K562 (cell line): ENCODE measurements around the gene TRIM25. TPM values are rescaled to one million over a fixed set of nuclear protein-coding genes. Genes with fewer than 3 reads are reported as not detected.

Experiments
- ATAC-seq: fragments of 200-7000 bp; cut with Tn5 transposase; 3 replicates; pipeline ENCODE4 v1.9.1; 2020; ENCODE audit warnings: moderate library complexity
- BruUV-seq: library from RNA; stranded (reverse); fragments of 400-500 nt; replicated peaks from 2 replicates; lab custom pipeline; 2021; lab: Mats Ljungman, UMichigan
- CTCF ChIA-PET: fragments of 300-600 bp; formaldehyde crosslinking; extraction: SDS; loops from one replicate; lab custom pipeline; 2021; ENCODE audit warnings: low intra/inter-chr PET ratio; lab: Yijun Ruan, JAX
- POLR2A ChIA-PET: fragments of 300-600, 350-650 bp; sonication (Branson Sonifier 250); formaldehyde crosslinking; extraction: SDS; loops from one replicate; lab custom pipeline; 2021; ENCODE audit warnings: antibody characterized with exemption, inconsistent platforms; lab: Yijun Ruan, JAX
- DNase-seq, 4 experiments: peaks; one replicate each; pipeline versions ENCODE4 v3.0.0 to v3.0.0-alpha.2; 2011 to 2018; ENCODE audit warnings: low spot score in 3 of 4, mixed read lengths in 3 of 4; ENCODE audit errors: extremely low read depth in 1 of 4
- FAIRE-seq: peaks from 2 replicates; lab custom pipeline; 2011; peaks lifted over from hg19 to GRCh38; lab: Jason Lieb, UNC
- H2AFZ ChIP-seq: 2 replicates; pipeline ENCODE4 v1.6.0; 2011; ENCODE audit warnings: low read depth, low read length, control low read depth, inconsistent platforms
- H3K27ac ChIP-seq: fragments of 200-600 bp; 3 replicates; pipeline ENCODE4 v1.8.0; 2011; ENCODE audit warnings: low read depth, mild to moderate bottlenecking, control low read depth, inconsistent platforms, low read length, moderate library complexity, mixed read lengths; ENCODE audit errors: extremely low read depth
- H3K27me3 ChIP-seq, 2 experiments: fragments of 300-600 bp in 1 of 2; 2 replicates in 1 of 2; 3 replicates in 1 of 2; pipeline versions ENCODE4 v1.6.0 to v1.8.0; 2011; ENCODE audit warnings: inconsistent platforms in 2 of 2, low read length in 2 of 2, mild to moderate bottlenecking in 1 of 2, mixed read lengths in 1 of 2, moderate library complexity in 1 of 2; ENCODE audit not compliant: control insufficient read depth in 2 of 2, insufficient read depth in 2 of 2
- H3K36me3 ChIP-seq: fragments of 300-600 bp; 3 replicates; pipeline ENCODE4 v1.8.0; 2011; ENCODE audit warnings: mild to moderate bottlenecking, low read length, inconsistent platforms; ENCODE audit not compliant: control insufficient read depth, insufficient read depth
- H3K4me1 ChIP-seq, 2 experiments: fragments of 200-600 bp in 1 of 2; replicated peaks in 1 of 2; 2 replicates in 1 of 2; 3 replicates in 1 of 2; pipeline versions ENCODE4 v1.5.1 to v1.8.0; 2011; ENCODE audit warnings: inconsistent platforms in 2 of 2, low read length in 2 of 2, mild to moderate bottlenecking in 1 of 2, mixed read lengths in 1 of 2, moderate library complexity in 1 of 2; ENCODE audit not compliant: control insufficient read depth in 2 of 2, insufficient read depth in 2 of 2
- H3K4me2 ChIP-seq: 2 replicates; pipeline ENCODE4 v1.6.1; 2011; ENCODE audit warnings: low read length, control low read depth, inconsistent platforms, mixed read lengths; ENCODE audit not compliant: insufficient read depth
- H3K4me3 ChIP-seq: fragments of 200-600 bp; sonication (generic), shearing (Covaris generic); 2 replicates; pipeline ENCODE4 v1.5.1; 2016; ENCODE audit warnings: control low read depth, inconsistent platforms
- H3K79me2 ChIP-seq: fragments of 200-600 bp; 3 replicates; pipeline ENCODE4 v1.8.0; 2011; ENCODE audit warnings: low read length, inconsistent platforms; ENCODE audit not compliant: control insufficient read depth, insufficient read depth
- H3K9ac ChIP-seq, 2 experiments: 2 replicates each; pipeline versions ENCODE4 v1.6.0 to v1.6.1; 2011; ENCODE audit warnings: low read depth in 2 of 2, low read length in 2 of 2, control low read depth in 1 of 2, inconsistent platforms in 1 of 2, mild to moderate bottlenecking in 1 of 2, mixed read lengths in 1 of 2; ENCODE audit not compliant: insufficient read depth in 1 of 2
- H3K9me1 ChIP-seq: one replicate; pipeline ENCODE4 v1.6.0; 2011; ENCODE audit warnings: inconsistent platforms, mild to moderate bottlenecking, low read length, moderate library complexity; ENCODE audit not compliant: control insufficient read depth, insufficient read depth
- H3K9me3 ChIP-seq: replicated peaks from 2 replicates; pipeline ENCODE4 v1.5.1; 2011; ENCODE audit warnings: low read depth, low read length, inconsistent platforms; ENCODE audit not compliant: control insufficient read depth, insufficient read depth
- H4K20me1 ChIP-seq: replicated peaks from 2 replicates; pipeline ENCODE4 v1.6.1; 2011; ENCODE audit warnings: low read length, inconsistent platforms, mixed read lengths; ENCODE audit not compliant: control insufficient read depth, insufficient read depth
- COPS2 ChIP-seq: fragments of 450-650 bp; conservative IDR thresholded peaks from 2 replicates; pipeline ENCODE4 v1.6.1; 2016; ENCODE audit warnings: mild to moderate bottlenecking, moderate library complexity
- CREBBP ChIP-seq: IDR thresholded peaks from one replicate; pipeline ENCODE4 v1.6.1; 2012; ENCODE audit warnings: low read depth, mild to moderate bottlenecking, control low read depth, inconsistent platforms, low read length
- HSF4 ChIP-seq: fragments of 250-450 bp; sonication (Bioruptor Pico); IDR thresholded peaks from 2 replicates; pipeline ENCODE4 v2.1.2; 2022; ENCODE audit warnings: mild to moderate bottlenecking, moderate library complexity, borderline replicate concordance
- KLF6 ChIP-seq: fragments of 250-450 bp; sonication (Bioruptor Pico); IDR thresholded peaks from 2 replicates; pipeline ENCODE4 v1.4.0; 2020; ENCODE audit warnings: mild to moderate bottlenecking, moderate library complexity, borderline replicate concordance
- NFRKB ChIP-seq: fragments of 450-650 bp; IDR thresholded peaks from 2 replicates; pipeline ENCODE4 v1.6.1; 2016; ENCODE audit warnings: low read depth
- NR2C1 ChIP-seq, 2 experiments: fragments of 450-650 bp; IDR thresholded peaks; 2 replicates each; pipeline ENCODE4 v1.6.1; 2017; ENCODE audit warnings: mild to moderate bottlenecking in 2 of 2, antibody characterized with exemption in 1 of 2, inconsistent platforms in 1 of 2, missing compliant biosample characterization in 1 of 2, missing genetic modification characterization in 1 of 2
- PCBP1 ChIP-seq: fragments of 200-400 bp; formaldehyde crosslinking; IDR thresholded peaks from 2 replicates; pipeline ENCODE4 v1.6.1; 2018; ENCODE audit warnings: mild to moderate bottlenecking, low read depth, low read length; ENCODE audit not compliant: poor library complexity, severe bottlenecking
- TAF1 ChIP-seq: IDR thresholded peaks from 2 replicates; pipeline ENCODE4 v1.6.1; 2011; ENCODE audit warnings: mild to moderate bottlenecking, low read length, moderate library complexity; ENCODE audit not compliant: insufficient read depth, control insufficient read depth, severe bottlenecking; ENCODE audit errors: extremely low read depth
- XRCC4 ChIP-seq: IDR thresholded peaks from one replicate; pipeline ENCODE4 v1.6.1; 2011; ENCODE audit not compliant: insufficient read depth, insufficient read length; ENCODE audit errors: extremely low read depth
- YY1 ChIP-seq, 3 experiments: IDR thresholded peaks; 2 replicates each; pipeline ENCODE4 v1.6.1; 2011; ENCODE audit warnings: low read length in 2 of 3, mild to moderate bottlenecking in 2 of 3, moderate library complexity in 2 of 3, borderline replicate concordance in 1 of 3, control low read depth in 1 of 3, low read depth in 1 of 3; ENCODE audit not compliant: insufficient read depth in 3 of 3, insufficient replicate concordance in 2 of 3, control insufficient read depth in 1 of 3, insufficient read length in 1 of 3; ENCODE audit errors: extremely low read depth in 1 of 3
- ZNF830 ChIP-seq: fragments of 250-450 bp; sonication (Bioruptor Pico); IDR thresholded peaks from 2 replicates; pipeline ENCODE4 v1.5.0; 2021; ENCODE audit warnings: mild to moderate bottlenecking
- WGBS: fragments of 100-300 bp; shearing (Covaris generic); methylation state at CpG from one replicate; pipeline ENCODE4 v1.1.6; 2016; ENCODE audit warnings: low coverage, mixed read lengths; ENCODE audit not compliant: insufficient coverage; ENCODE audit errors: missing lambda C conversion rate; 5-methylcytosine and 5-hydroxymethylcytosine counted together
- in situ Hi-C: fragments of 300-500 bp; cut with MboI; formaldehyde crosslinking; loops from 4 replicates; pipeline ENCODE4 v1.15.0; 2018; ENCODE audit warnings: inconsistent platforms, mixed read lengths
- intact Hi-C: fragments of 100-400 bp; cut with micrococcal nuclease; formaldehyde crosslinking; loops from 2 replicates; pipeline ENCODE4 v1.14.2; 2022
- polyA plus RNA-seq, 8 experiments: library from polyadenylated mRNA; depleted of rRNA in 4 of 8; stranded (reverse) in 5 of 8; unstranded in 3 of 8; fragments of >200 nt; fragmentation: Nextera tagmentation in 2 of 8; fragmentation: Illumina TruSeq in 1 of 8; extraction: Ambion mirVana in 2 of 8; extraction: Trizol in 1 of 8; gene quantifications; 2 replicates each; pipeline versions ENCODE4 v1.2.1 to v1.2.3, GENCODE V29; 2011 to 2014; ENCODE audit warnings: inconsistent platforms in 1 of 8, missing spikeins in 1 of 8
- total RNA-seq, 7 experiments: library from RNA; depleted of rRNA in 6 of 7; stranded (reverse); fragments of >200 nt in 6 of 7; fragmentation: Illumina TruSeq in 2 of 7; extraction: Trizol in 2 of 7; gene quantifications; 2 replicates each; pipeline versions ENCODE4 v1.2.1 to v1.2.3, GENCODE V29; 2011 to 2021; ENCODE audit warnings: low replicate concordance in 1 of 7
- TF ChIP-seq, protein P1 (sequence below), 2 experiments: fragments of 450-650 bp; IDR thresholded peaks; 2 replicates each; pipeline ENCODE4 v1.6.1; 2016
- TF ChIP-seq, protein P2 (sequence below): fragments of 250-450 bp; sonication (Bioruptor Pico); IDR thresholded peaks from 2 replicates; pipeline ENCODE4 v1.8.0; 2021; ENCODE audit warnings: borderline replicate concordance, mild to moderate bottlenecking, moderate library complexity; ENCODE audit not compliant: poor library complexity, severe bottlenecking
- TF ChIP-seq, protein P3 (sequence below): fragments of 250-450 bp; sonication (Bioruptor Pico); IDR thresholded peaks from 2 replicates; pipeline ENCODE4 v1.4.0; 2020

TRIM25 gene
- total and polyA plus RNA-seq, 9 of the 15 experiments (the other 6 are each of a cell fraction or from before 2014, with no cell fraction given), result 5.9 to 49.5 (median 24.5) TPM

DNA sequence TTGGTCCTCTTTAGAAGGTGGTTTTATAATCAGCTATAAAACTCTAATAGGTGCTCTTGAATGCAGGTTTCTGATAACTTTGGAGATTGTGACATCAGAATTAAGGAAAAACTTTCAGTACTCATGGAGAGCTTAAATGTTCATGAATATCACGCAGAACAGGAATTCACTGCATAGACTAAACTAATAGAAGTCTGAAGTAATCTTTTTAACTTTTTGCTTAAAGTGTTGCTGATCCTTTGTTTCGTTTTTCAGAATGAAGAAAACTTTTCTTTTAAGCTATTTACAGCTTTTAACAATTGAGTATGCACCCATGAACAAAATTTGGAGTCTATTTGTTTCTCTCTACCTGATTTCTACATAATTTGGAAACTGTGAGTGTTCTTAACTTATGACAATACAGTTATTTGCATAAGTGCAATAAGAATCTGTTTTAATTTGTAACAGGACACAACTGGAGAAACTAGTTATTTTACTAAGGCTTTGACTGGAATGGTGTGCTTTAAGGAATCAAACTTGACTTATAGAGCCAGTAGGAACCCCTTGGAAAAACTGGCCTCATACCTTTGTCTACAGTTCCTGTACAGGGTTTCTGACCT, 17.0 kb upstream of the TRIM25 start:
- in situ Hi-C loops (no loop called here), intact Hi-C loops (loop anchor here (10.0 kb wide), 1 partner anchor 436 kb away; no protein-coding TSS in a partner anchor)
- H3K27me3 ChIP-seq, result no peaks in the 10 kb centered on the region
- no peak for FAIRE-seq
- POLR2A ChIA-PET, result interaction anchor here (1.4 kb wide), 1 partner anchor 17 kb away, joined by 4 read pairs; the partner anchor contains the start of gene TRIM25
- H3K27ac ChIP-seq, result no peak overlapping the region
- WGBS, result 56% methylated on average over 2 of the region's 2 CpGs
- no peaks in the 10 kb centered on the region for H3K9me3 ChIP-seq
- peaks cover 10% of the 10 kb centered on the region; the same call in 2 of the 3 replicates for H3K36me3 ChIP-seq
- H3K9me1 ChIP-seq, result no peaks in the 10 kb centered on the region
- H4K20me1 ChIP-seq, result no peaks in the 10 kb centered on the region
- TF ChIP-seq, protein P1, sequence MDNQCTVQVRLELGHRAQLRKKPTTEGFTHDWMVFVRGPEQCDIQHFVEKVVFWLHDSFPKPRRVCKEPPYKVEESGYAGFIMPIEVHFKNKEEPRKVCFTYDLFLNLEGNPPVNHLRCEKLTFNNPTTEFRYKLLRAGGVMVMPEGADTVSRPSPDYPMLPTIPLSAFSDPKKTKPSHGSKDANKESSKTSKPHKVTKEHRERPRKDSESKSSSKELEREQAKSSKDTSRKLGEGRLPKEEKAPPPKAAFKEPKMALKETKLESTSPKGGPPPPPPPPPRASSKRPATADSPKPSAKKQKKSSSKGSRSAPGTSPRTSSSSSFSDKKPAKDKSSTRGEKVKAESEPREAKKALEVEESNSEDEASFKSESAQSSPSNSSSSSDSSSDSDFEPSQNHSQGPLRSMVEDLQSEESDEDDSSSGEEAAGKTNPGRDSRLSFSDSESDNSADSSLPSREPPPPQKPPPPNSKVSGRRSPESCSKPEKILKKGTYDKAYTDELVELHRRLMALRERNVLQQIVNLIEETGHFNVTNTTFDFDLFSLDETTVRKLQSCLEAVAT (IDR thresholded peaks at IDR 0.05), result no peak
- TF ChIP-seq PCBP1 (no peak), YY1 (IDR thresholded peaks at IDR 0.05; ENCODE audit: borderline replicate concordance in 1 of 3, control insufficient read depth in 1 of 3, extremely low read depth in 1 of 3, insufficient read depth in 3 of 3, insufficient read length in 1 of 3, insufficient replicate concordance in 2 of 3, low read depth in 1 of 3, low read length in 2 of 3) (no peak), COPS2 (no peak), KLF6 (CRISPR knock-in tag) (no peak), ZNF830 (CRISPR knock-in tag) (no peak), HSF4 (CRISPR knock-in tag) (no peak), XRCC4 (no peak), NR2C1 (IDR thresholded peaks at IDR 0.05) (no peak), NR2C1 (tag; IDR thresholded peaks at IDR 0.05) (no peak), NFRKB (no peak), TAF1 (no peak), CREBBP (no peak)
- TF ChIP-seq, protein P2, sequence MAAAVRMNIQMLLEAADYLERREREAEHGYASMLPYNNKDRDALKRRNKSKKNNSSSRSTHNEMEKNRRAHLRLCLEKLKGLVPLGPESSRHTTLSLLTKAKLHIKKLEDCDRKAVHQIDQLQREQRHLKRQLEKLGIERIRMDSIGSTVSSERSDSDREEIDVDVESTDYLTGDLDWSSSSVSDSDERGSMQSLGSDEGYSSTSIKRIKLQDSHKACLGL (CRISPR knock-in tag), result no peak
- TF ChIP-seq, protein P3, sequence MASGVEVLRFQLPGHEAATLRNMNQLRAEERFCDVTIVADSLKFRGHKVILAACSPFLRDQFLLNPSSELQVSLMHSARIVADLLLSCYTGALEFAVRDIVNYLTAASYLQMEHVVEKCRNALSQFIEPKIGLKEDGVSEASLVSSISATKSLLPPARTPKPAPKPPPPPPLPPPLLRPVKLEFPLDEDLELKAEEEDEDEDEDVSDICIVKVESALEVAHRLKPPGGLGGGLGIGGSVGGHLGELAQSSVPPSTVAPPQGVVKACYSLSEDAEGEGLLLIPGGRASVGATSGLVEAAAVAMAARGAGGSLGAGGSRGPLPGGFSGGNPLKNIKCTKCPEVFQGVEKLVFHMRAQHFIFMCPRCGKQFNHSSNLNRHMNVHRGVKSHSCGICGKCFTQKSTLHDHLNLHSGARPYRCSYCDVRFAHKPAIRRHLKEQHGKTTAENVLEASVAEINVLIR, result no peak
- TF ChIP-seq, all 486 proteins: peak for 0
- no peak for ATAC-seq
- CTCF ChIA-PET, result no interaction called here
- Histone ChIP-seq H2AFZ (no peak overlapping the region), H3K4me2 (no peak overlapping the region), H3K4me1 (no peaks in the 10 kb centered on the region; a peak in 1 of 5 replicates), H3K9ac (no peak overlapping the region), H3K79me2 (no peaks in the 10 kb centered on the region), H3K4me3 (no peak overlapping the region)
- BruUV-seq, result no TSS peak
- DNase-seq, result no peak
